ENCODE results near the gene RASSF3. TPM values are rescaled to one million over a fixed set of nuclear protein-coding genes. Genes with fewer than 3 reads are reported as not detected.

RASSF3 gene
- total RNA-seq, 2 experiments from 2014 or later = 118 to 127 TPM

DNA sequence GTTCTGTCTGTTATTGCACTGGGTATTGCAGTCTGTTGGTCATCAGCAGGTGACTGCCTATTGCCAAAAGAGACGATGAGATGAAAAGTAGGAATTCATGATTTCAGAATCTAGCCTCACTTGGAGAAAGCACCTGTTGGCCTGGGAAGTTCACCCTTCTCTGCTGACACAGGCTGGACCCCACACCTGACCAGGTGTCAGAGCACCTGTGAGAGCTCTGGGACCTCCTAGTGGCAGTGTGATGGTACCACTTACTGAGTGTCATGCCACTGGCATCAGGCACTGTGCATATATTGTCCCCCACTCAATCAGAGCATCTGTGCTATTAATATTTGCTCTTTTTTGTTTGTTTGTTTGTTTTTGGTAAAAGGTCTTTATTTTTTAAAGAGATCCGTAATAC lies 68.0 kb downstream of the RASSF3 start:
- H3K4me3 Mint-ChIP-seq = peak overlapping the region; percentile 35
- TF ChIP-seq, protein P1, sequence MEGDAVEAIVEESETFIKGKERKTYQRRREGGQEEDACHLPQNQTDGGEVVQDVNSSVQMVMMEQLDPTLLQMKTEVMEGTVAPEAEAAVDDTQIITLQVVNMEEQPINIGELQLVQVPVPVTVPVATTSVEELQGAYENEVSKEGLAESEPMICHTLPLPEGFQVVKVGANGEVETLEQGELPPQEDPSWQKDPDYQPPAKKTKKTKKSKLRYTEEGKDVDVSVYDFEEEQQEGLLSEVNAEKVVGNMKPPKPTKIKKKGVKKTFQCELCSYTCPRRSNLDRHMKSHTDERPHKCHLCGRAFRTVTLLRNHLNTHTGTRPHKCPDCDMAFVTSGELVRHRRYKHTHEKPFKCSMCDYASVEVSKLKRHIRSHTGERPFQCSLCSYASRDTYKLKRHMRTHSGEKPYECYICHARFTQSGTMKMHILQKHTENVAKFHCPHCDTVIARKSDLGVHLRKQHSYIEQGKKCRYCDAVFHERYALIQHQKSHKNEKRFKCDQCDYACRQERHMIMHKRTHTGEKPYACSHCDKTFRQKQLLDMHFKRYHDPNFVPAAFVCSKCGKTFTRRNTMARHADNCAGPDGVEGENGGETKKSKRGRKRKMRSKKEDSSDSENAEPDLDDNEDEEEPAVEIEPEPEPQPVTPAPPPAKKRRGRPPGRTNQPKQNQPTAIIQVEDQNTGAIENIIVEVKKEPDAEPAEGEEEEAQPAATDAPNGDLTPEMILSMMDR (IDR thresholded peaks at IDR 0.05) = no peak
- intact Hi-C loops (cut with DNase I, micrococcal nuclease) = loop anchor here (2.0 to 10.0 kb wide), 2 partner anchors 17 to 223 kb away; partner anchors contain the start of gene TBK1 (in 1 of the 2)
- ChIA-PET CTCF (interaction anchor here (0.8 to 2.7 kb wide), 7 partner anchors 10 to 129 kb away, joined by 3 to 15 read pairs (median 4); no protein-coding TSS in a partner anchor), POLR2A (interaction anchor here (0.9 to 34.4 kb wide), 5 partner anchors 8 to 110 kb away, joined by 3 to 808 read pairs (median 137); partner anchors contain the start of gene RASSF3)
- Histone ChIP-seq H3K27me3 (ENCODE audit: control insufficient read depth in 1 of 2, insufficient read depth in 2 of 2, low read length in 2 of 2) (no peaks in the 10 kb centered on the region), H3K27ac (ENCODE audit: low read depth in 1 of 2, low read length in 2 of 2) (peak overlapping the region; percentile 80 to 91), H3K4me3 (ENCODE audit: low read length) (no peak overlapping the region), H3K9me3 (ENCODE audit: control insufficient read depth in 1 of 2, insufficient read depth in 1 of 2, low read length in 2 of 2) (no peaks in the 10 kb centered on the region), H3K36me3 (ENCODE audit: insufficient read depth, low read length) (peaks cover 3% of the 10 kb centered on the region), H3K4me1 (ENCODE audit: insufficient read depth, low read length) (peaks cover 99% of the 10 kb centered on the region)
- DNase-seq (peak in 2 of 14 experiments; percentile 40 to 47), ATAC-seq (ENCODE audit: poor library complexity) (no peak)
- H3K4me1 Mint-ChIP-seq (ENCODE audit: low read depth) = peaks cover 92% of the 10 kb centered on the region
- no peaks in the 10 kb centered on the region for H3K27me3 Mint-ChIP-seq
- no peaks in the 10 kb centered on the region for H3K9me3 Mint-ChIP-seq
- peak overlapping the region; percentile 98 for H3K27ac Mint-ChIP-seq
- H3K36me3 Mint-ChIP-seq (ENCODE audit: low read depth) = peaks cover 24% of the 10 kb centered on the region

DNA sequence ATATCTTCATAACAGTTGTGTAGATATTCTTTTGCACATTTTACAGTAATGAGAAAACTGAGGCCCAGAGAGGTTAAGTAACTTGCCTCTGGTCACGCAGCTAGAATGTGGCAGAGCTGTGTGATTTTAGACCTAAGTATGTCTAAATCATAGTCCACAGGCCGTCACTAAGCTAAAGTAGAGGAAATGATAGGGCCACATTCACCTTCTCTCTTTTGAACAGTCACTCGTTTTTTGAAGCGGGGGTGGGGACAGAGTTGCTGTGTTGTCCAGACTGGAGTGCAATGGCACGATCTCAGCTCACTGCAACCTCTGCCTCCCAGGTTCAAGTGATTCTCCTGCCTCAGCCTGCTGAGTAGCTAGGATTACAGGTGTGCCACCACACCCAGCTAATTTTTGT lies 68.5 kb downstream of the RASSF3 start:
- H3K27ac Mint-ChIP-seq = peak overlapping the region; percentile 98
- peak overlapping the region; percentile 80 to 91 for H3K27ac ChIP-seq (ENCODE audit: low read depth in 1 of 2, low read length in 2 of 2)
- H3K9me3 ChIP-seq (ENCODE audit: control insufficient read depth in 1 of 2, insufficient read depth in 1 of 2, low read length in 2 of 2) = no peaks in the 10 kb centered on the region
- no peak for ATAC-seq (ENCODE audit: poor library complexity)
- peak overlapping the region; percentile 59 for H3K4me3 Mint-ChIP-seq
- CTCF ChIA-PET = interaction anchor here (0.9 to 2.7 kb wide), 6 partner anchors 10 to 129 kb away, joined by 3 to 15 read pairs (median 6); no protein-coding TSS in a partner anchor
- H3K9me3 Mint-ChIP-seq = no peaks in the 10 kb centered on the region
- H3K27me3 Mint-ChIP-seq = no peaks in the 10 kb centered on the region
- no peaks in the 10 kb centered on the region for H3K27me3 ChIP-seq (ENCODE audit: control insufficient read depth in 1 of 2, insufficient read depth in 2 of 2, low read length in 2 of 2)
- POLR2A ChIA-PET = interaction anchor here (0.9 to 34.4 kb wide), 5 partner anchors 9 to 111 kb away, joined by 3 to 808 read pairs (median 137); partner anchors contain the start of gene RASSF3
- H3K36me3 ChIP-seq (ENCODE audit: insufficient read depth, low read length) = peaks cover 3% of the 10 kb centered on the region
- peak in 2 of 14 experiments; percentile 44 to 46 for DNase-seq
- H3K4me1 Mint-ChIP-seq (ENCODE audit: low read depth) = peaks cover 92% of the 10 kb centered on the region
- TF ChIP-seq, protein P1 (IDR thresholded peaks at IDR 0.05) = no peak
- intact Hi-C loops (cut with DNase I, micrococcal nuclease) = loop anchor here (1.0 to 10.0 kb wide), 3 partner anchors 10 to 224 kb away; partner anchors contain the start of gene TBK1 (in 1 of the 2)
- peaks cover 99% of the 10 kb centered on the region for H3K4me1 ChIP-seq (ENCODE audit: insufficient read depth, low read length)
- no peak overlapping the region for H3K4me3 ChIP-seq (ENCODE audit: low read length)
- peaks cover 29% of the 10 kb centered on the region for H3K36me3 Mint-ChIP-seq (ENCODE audit: low read depth)

DNA sequence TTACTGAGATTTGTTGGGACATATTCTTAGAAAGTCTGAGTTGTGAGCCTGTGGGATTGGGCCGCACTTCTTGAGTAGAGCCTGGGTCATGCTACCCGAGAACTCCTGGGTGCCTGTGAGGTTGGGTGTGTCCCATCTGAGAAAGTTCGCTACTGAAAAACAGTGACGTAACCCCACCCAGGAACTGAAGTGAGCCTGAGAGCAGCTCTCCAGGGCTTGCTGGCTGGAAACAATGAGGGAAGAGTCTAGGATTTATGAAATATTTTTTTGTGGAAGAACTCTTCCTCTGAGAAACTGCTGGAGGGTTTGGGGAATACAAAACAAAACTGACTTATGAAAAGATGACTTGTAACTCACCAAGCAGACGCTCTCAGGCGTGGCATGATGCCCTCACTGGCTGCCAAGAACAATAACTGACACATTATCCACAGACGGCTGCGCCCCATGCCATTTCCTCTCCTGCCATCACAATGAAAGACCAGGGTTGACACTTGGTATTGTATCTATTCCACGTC lies 69.2 kb downstream of the RASSF3 start:
- ATAC-seq (ENCODE audit: poor library complexity) (peak; percentile 66), DNase-seq (peak; percentile 53 to 90 (median 68))
- Histone ChIP-seq H3K9me3 (ENCODE audit: control insufficient read depth in 1 of 2, insufficient read depth in 1 of 2, low read length in 2 of 2) (no peaks in the 10 kb centered on the region), H3K27me3 (ENCODE audit: control insufficient read depth in 1 of 2, insufficient read depth in 2 of 2, low read length in 2 of 2) (no peaks in the 10 kb centered on the region), H3K36me3 (ENCODE audit: insufficient read depth, low read length) (peaks cover 3% of the 10 kb centered on the region), H3K4me3 (ENCODE audit: low read length) (peak overlapping the region; percentile 19), H3K27ac (ENCODE audit: low read depth in 1 of 2, low read length in 2 of 2) (peak overlapping the region; percentile 80 to 91), H3K4me1 (ENCODE audit: insufficient read depth, low read length) (peaks cover 99% of the 10 kb centered on the region)
- POLR2A ChIA-PET = interaction anchor here (1.3 to 34.4 kb wide), 5 partner anchors 9 to 111 kb away, joined by 5 to 808 read pairs (median 137); partner anchors contain the start of gene RASSF3
- no peaks in the 10 kb centered on the region for H3K27me3 Mint-ChIP-seq
- TF ChIP-seq, protein P1 (IDR thresholded peaks at IDR 0.05) = no peak
- H3K9me3 Mint-ChIP-seq = no peaks in the 10 kb centered on the region
- intact Hi-C loops (cut with DNase I, micrococcal nuclease) = loop anchor here (1.0 to 10.0 kb wide), 3 partner anchors 10 to 225 kb away; partner anchors contain the start of gene TBK1 (in 1 of the 2)
- H3K4me1 Mint-ChIP-seq (ENCODE audit: low read depth) = peaks cover 90% of the 10 kb centered on the region
- peak overlapping the region; percentile 98 for H3K27ac Mint-ChIP-seq
- peak overlapping the region; percentile 59 for H3K4me3 Mint-ChIP-seq
- CTCF ChIA-PET = interaction anchor here (1.0 to 2.7 kb wide), 6 partner anchors 11 to 130 kb away, joined by 3 to 15 read pairs (median 5); no protein-coding TSS in a partner anchor
- H3K36me3 Mint-ChIP-seq (ENCODE audit: low read depth) = peaks cover 33% of the 10 kb centered on the region
